NCI-H128 (cell line): ENCODE measurements around the gene RNF123.
"Not testable (repeated sequence)": the region's sequence is repeated elsewhere in the genome, so short reads cannot be mapped to it uniquely, and the experiment has no call there.

ENCODE experiments used
- DNase-seq: peaks from one replicate; lab custom pipeline; 2025; ENCODE audit not compliant: unreplicated experiment; lab: John Stamatoyannopoulos, UW

RNF123 gene

GRCh38 chr3:49738067-49738713 lies 48.8 kb downstream of the RNF123 start:
- DNase-seq, result no peak

GRCh38 chr3:49740427-49740826 lies 51.1 kb downstream of the RNF123 start:
- no peak for DNase-seq

DNA sequence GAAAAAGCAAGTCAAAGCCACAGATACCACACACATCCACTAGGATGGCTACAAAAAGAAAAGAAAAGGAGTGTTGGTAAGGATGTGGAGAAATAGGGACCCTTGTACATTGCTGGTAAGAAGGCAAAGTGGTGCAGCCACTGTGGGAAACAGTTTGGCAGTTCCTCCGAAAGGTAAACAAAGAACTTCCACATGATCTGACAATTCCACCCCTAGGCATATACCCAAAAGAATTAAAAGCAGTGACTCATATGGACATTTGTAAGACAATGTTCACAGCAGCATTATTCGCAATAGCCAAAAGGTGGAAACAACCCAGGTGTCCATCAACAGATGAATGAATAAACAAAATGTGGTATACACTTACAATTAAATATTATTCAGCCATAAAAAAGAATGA lies 56.6 kb downstream of the RNF123 start:
- no peak for DNase-seq

DNA sequence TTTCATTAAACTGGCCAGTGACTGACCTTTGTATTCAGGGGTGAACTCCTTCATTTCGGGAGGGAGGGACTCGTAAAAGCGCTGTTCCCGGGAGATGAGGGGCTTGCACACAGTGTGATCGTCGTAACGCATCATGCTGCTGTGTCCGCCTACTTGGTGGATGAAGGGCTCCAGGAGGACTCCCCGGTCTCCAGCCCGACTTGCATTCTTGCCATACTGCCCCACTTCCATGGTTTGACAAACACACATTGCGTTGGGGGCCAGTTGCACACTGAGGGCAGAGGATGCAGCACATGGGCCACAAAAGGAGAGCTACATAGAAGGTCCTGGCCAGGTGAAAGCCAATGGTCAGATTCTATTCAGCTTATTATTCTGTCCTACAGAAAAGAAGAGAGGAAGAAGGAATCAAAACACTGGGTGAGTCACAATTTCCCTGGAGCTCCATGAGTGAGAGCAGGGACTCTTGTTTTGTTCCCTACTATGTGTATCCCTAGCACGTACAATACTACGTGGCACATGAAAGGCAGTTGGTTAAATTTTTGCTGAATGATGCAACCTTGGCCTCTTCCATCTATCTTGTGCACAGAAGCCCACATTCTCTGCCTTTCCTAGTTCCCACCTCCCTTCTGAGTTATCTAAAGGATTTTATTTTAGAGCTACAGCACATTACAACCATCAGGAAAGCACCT lies 58.6 kb downstream of the RNF123 start:
- no peak for DNase-seq

DNA sequence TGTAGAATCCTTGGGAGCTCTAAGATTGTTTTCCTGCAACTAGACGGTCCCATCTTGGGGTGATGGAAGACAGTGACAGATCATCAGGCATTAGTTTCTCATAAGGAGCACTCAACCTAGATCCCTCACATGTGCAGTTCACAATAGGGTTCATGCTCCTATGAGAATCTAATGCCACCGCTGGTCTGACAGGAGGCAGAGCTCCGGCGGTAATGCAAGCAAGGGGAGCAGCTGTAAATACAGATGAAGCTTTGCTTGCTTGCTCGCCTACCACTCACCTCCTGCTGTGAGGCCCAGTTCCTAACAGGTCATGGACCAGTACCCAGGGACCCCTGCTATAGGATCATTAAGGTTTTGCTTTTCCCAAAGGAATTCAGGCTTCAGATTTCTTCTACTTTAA lies 59.5 kb downstream of the RNF123 start:
- DNase-seq, result not testable (repeated sequence)

GRCh38 chr3:49750056-49750455 lies 60.7 kb downstream of the RNF123 start:
- DNase-seq, result no peak

DNA sequence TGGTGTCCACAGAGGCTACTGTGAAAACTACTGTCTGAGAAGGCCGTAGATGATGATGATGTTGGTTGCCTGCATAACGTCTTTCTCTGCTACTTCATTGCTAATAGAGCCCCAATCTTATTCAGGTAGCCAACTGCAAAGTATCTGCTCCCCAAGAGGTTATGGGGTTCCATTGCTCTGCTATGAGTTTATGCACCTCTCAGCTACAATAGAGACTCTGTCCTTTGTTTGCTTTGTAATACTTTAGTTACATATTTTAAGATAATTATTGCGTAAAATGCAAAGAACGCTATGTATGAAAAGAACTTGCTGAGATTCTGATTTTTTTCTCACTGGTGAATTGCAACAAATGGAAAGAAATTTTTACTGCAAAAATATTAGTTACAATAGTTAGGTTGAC lies 62.1 kb downstream of the RNF123 start:
- no peak for DNase-seq

GRCh38 chr3:49754536-49754935 lies 65.2 kb downstream of the RNF123 start:
- DNase-seq, result no peak

GRCh38 chr3:49756036-49756435 lies 66.7 kb downstream of the RNF123 start:
- no peak for DNase-seq

DNA sequence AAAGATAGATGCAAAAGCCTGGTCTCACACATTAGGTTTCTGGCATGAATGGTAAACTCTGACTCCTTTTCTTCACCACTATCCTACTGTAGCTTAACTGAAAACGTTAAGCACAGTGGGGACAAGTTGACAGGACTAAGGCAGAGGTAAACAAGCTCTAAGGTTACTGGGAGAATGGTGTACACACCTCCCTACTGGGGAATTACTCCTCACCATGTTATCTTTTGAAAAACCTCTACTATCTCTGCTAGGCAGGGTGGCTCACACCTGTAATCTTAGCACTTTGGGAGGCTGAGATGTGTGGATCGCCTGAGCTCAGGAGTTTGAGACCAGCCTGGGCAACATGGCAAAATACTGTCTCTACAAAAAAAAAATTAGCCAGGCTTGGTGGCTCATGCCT lies 67.8 kb downstream of the RNF123 start:
- no peak for DNase-seq

DNA sequence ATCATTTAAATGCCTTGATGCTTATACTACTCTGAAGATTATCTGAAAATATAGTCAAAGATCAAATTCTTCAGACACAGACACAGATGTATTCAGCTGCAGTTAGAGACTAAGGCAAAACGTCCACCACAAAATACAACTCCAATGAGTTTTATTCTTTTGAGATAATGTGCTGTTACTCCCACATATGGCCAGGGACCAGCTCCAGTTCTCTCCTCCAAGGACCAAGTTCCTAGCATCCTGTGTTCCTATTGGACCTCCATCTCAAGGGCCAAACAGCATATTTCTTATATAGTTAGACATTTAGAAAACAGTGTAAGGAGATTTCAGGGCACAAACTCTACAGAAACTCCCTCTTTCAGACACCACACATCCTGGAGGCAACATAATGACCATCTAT lies 69.9 kb downstream of the RNF123 start:
- no peak for DNase-seq

- DNase-seq, result no peak
These were observed 72.3 kb downstream of the RNF123 start for GRCh38 chr3:49761661-49762060.

- DNase-seq, result no peak
These were observed 74.6 kb downstream of the RNF123 start for GRCh38 chr3:49763981-49764380.

GRCh38 chr3:49769286-49769915 lies 80.0 kb downstream of the RNF123 start:
- no peak for DNase-seq

GRCh38 chr3:49769926-49770325 lies 80.6 kb downstream of the RNF123 start:
- DNase-seq, result no peak
